Stimulated activated CD8-positive, alpha-beta memory T cell treated with anti-CD3 and anti-CD28 coated beads, Interleukin-12 subunit alpha, Interleukin-12 subunit beta, amount 100 ng/mL, for 1 hour (primary cell): ENCODE data around the gene ZNF831.

ENCODE experiments used
- DNase-seq: peaks from one replicate; pipeline ENCODE4 v3.0.0-alpha.2; 2020; ENCODE audit warnings: low read depth

ZNF831 gene

GRCh38 chr20:59157961-59158541 is 5.6 kb upstream of the ZNF831 start:
- no peak for DNase-seq

DNA sequence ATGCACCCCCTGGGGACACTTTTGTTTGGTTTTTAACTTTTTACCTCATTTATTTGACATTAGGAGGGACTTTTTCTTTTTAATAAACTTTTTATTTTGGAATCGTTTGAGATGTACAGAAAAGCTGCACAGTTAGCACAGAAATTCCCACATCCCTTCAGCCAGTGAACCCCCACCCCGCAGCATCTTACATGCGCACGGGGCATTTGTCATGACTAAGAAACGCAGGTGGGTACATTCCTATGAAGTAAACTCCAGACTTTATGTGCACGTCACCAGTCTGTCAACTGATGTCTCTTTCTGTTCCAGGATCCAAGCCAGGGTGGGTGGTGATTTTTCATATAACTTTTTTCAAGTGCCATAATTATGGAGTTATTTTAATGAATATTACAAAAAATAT is 4.9 kb upstream of the ZNF831 start:
- DNase-seq, result no peak

DNA sequence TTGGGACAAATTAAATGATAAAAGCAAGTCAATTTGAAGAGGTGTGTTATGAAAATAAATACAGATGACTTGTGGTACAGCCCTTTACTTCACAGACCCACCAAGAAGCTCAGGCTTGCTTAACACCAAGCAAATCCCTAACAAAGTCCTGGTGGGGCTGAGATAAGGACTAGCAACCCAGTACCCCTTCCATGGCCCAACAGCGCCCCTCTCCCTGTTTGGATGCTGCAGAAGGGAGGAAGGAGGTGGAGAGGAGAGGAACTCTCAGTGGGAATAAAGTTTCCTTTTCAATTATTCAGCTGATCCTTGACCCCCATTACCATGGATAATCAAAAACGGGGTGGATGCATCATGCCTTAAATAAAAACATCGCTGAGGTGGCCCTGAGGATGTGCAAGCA is 4.5 kb upstream of the ZNF831 start:
- DNase-seq, result no peak

DNA sequence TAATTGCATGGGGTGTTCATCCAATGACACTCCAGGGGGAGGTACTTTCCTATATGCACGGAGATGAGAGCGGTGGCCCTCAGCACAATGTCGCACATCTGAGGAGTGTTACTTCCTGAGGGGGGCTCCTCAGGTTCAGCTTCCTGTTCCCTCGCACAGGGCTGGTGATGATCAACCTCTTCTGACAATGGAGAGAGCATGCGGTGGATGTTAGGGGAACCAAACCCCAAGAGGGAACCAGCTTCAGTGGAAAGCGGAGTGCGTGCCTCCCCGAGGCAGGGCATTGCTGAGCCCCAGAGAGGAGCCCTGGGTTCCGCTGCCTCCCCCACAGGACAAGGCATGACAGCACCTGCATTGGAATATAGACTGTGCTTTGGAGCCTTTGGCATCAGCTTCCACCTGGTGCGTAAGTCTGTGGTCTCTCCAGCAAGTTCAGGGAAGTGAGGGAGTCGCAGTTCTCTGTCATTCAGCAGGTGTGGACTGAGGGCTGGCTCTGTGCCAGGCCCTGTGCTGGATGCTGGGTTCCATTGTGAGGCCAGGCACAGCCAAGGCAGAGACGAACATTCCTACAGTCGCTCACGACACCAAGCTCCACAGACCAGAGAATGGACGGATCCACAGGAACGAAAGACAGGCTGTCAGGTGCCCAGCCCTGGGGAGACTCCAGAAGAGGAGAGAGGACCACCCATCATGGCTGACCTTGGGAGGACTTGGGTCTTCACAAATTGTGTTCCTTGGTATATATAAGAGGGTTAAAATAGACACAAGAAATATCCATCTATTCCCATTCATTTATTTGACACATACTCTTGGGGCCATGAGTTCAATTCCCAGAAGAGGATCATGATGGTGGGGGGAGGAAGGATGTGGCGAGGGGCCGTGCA is 3.9 kb upstream of the ZNF831 start:
- peak; percentile 51 for DNase-seq

DNA sequence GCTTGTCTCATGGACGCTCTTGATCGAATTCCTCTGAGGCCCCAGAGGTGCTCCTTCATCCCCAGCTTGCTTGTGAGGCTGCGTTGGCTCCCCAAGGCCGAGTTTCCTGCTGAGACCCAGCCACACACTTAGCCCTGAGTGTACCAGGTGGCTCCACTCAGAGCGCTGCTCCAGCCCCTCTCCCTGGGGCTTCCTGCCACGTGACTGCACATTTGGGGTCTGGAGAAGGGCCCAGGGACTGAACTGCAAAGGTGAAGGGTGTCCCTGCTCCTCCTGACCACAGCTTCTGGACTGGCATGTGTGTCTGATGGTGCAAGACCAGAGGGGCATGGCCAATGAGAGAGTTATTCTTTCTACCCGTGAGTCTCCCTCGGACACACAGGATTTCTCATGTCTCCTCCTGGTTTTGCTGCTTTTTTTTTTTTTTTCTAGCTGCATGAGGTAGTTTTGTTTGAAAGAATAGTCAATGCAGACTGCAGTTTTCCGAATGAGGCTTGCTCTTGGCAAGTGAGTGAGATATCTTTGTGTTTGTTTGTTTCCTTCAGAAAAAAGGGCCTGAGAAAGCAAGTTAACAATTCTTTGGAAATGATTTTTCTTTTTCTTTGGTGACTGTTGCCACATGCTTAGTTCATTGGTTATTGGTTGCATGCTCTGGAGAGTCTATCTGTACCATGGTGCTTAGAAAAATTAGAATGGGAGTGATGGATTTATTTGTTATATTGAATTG is 3.1 kb upstream of the ZNF831 start:
- DNase-seq, result no peak

- DNase-seq, result no peak
Observed at GRCh38 chr20:59161721-59162120, 1.9 kb upstream of the ZNF831 start.

DNA sequence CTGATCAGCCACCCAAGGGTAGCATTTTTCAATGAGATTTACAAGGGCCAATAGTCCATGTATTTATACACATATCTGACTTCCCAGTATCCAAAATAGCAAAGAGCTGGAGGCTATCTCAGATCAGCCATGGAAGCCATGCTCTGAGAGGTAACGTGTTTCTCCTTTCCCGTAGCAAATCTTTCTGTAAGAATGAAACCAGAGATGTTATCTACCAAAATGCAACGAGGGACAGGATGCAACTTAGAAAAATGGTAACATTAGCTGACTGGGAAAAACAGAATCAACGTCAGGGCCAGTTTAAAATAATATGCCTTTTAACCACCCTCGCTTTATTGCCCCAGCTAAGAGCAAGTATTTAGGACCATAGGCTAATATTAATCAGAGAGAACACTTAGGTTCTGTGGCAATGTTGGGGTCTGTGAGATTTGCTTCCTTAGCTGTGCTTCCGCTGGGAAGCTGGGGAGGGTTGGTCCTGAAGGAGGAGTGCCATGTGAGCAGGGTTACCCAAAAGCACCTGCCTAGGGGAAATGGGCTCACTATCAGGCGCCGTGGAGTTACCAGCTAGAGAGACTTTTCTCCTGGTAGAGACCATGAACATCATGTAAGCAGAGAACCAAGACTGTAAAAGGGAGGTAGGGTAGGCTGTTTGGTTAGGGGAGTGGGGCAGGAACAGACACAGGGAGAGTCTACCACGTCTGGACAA is 1.2 kb downstream of the ZNF831 start:
- DNase-seq, result no peak

GRCh38 chr20:59165396-59165795 is 1.8 kb downstream of the ZNF831 start:
- no peak for DNase-seq

- DNase-seq, result no peak
Observed at GRCh38 chr20:59165891-59166709, 2.5 kb downstream of the ZNF831 start.

DNA sequence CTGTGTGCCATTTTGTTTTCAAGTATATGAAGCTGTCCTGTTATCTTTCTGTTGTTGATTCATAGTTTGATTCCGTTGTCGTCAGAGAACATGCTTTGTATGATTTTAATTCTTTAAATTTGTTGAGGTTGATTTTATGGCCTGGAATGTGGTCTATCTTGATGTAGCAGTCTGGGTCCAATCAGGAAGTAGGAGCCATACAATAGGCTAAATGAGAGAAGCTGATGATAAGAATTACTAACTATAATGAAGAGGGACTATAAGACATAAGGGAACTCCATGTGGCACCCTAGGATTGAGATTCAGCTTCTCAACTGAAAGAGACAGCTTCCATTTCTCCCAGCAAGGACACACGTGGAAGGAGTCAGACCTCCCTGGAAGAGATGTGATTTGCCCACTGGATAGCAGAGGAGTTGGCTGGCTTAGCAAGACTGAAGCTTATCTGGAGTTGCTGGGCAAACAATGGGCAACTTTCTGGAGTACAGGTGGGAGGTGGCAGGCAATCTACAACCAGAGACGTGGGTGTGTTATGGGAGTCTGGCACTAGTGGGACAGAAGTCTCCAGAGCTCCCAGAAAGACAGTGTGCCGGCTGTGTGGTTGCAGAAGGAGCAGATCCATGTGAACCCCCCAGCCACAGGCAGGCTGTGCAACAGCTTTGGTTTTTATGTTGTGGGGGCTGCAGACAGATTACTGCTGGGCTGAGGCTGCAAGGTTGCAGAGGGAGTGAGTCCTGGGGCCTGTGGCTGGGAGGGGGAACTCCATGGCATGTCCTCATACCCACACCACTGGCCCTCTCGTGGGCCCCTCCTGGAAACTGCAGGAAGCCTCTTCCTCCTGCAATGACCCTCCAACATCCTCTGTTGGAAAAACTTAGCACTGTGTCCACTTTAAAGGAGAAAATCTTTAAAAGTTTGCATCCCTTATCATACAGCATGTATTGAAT is 7.1 kb downstream of the ZNF831 start:
- no peak for DNase-seq

DNA sequence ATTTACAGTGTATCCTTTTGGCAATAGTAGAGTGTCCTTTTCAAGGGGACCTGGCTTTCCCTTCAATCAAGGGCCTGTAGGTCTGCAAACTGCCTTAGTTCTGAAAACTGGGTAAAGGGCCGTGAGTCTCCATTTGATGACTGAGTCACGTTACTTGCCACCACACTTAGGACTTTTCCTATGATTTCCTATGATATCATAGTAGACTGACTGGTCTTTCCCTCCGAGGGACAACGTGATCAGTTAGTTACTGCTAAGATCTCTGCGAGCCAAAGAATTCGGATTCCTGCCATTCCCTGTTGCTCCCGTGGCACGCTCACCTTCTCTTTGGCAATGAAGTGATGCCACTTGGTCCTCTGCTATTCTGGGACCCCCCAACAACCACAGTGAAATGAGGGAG is 8.4 kb downstream of the ZNF831 start:
- no peak for DNase-seq

DNA sequence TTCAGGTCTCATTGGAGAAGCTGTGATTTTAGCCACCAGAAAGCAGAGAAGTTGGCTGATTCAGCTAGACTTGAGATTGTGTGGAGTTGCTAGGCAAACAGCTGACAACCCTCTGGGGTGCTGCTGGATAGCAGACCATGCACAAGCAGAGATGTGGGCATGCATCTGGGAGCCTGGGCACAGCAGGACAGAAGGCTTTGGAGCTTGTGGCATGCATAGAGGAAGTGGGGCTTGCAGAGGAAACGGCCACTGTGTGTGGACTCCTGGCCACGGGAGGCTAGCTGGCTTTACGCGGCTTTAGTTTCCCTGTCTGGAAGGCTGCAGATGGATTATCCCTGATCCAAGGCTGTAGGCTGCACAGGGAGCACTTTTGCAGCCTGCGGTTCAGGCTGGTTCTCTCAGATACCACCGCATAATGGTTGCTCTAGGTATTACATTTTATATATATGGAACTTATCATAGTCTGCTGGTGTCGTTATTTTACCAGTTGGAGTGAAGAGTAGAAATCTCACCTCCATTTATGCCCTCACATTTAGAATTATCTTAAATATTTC is 10.4 kb downstream of the ZNF831 start:
- DNase-seq, result no peak

GRCh38 chr20:59175002-59175401 is 11.4 kb downstream of the ZNF831 start:
- DNase-seq, result no peak

GRCh38 chr20:59175861-59176260 is 12.2 kb downstream of the ZNF831 start:
- no peak for DNase-seq

DNA sequence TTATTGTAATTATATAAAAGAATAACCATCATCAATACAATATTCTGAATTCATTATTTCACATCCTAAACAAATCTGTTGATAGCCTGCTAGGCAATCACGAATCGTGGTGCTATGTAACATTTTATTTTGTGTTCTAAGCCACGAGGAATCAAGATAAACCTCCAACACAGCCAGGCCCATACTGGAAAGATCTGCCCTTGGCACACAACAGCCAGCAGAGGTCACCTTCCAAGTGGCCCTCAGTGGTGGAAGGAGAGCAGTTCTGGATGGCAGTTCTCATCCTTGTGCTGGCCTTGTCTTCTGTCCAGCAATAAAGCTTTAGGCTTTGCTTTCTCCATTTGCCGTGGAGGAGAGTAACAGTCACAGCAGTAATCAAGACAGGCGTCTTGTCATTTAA is 13.2 kb downstream of the ZNF831 start:
- DNase-seq, result no peak

- no peak for DNase-seq
Observed at GRCh38 chr20:59177266-59178250, 13.9 kb downstream of the ZNF831 start.

GRCh38 chr20:59178983-59179595 is 15.5 kb downstream of the ZNF831 start:
- no peak for DNase-seq

- DNase-seq, result no peak
Observed at GRCh38 chr20:59179988-59180387, 16.4 kb downstream of the ZNF831 start.
